HG03469 (cell line): Measurements from ENCODE around the gene TNN.

ENCODE experiments used
- ATAC-seq: cut with Tn5 transposase; IDR thresholded peaks from one replicate; pipeline ENCODE4 v1.9.1; 2021; ENCODE audit warnings: mild to moderate bottlenecking, moderate library complexity, moderate number of reproducible peaks; ENCODE audit not compliant: unreplicated experiment

Gene TNN

DNA sequence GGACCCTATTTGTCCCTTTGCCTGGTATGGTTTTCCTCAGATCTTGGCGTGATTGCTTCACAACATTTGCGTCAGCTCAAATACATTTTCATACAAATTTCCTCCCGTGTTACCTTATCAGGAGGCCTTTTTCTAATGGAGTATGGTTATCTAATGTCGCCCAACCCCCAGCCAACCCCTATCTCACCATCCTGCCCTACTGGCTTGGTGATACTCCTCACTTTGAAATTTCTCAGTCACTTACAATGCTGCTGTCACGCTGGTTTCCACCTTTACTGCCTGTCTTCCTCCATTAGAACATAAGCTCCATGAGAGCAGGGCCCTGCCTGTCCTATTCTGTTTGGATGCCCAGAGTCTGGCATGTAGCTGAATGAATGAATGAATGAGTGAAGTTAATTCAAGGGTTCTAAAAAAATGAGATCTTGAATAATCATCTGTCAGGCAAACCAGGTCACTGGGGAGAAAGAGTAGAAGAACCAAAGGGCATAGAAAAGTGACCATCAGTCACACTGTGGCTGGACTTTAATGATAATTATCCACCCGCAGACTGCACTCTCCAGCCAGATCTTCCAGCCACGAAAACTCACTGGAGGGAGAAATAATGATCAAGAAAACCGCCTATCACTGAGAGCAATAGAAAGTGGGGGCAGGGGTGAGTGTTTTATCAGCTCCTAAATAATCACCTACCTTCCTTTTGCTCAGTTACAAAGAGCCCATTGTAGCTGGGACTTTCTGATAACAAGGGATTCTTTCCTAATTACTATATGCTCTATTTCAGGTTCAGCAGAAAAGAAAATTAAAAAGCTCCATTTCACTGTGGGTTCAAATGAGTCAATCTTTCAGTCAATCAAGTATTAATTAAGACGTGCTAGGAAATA lies 103.6 kb downstream of the TNN start:
- no peak for ATAC-seq

- ATAC-seq = no peak
Measured at GRCh38 chr1:175172503-175172902, 104.9 kb downstream of the TNN start.

GRCh38 chr1:175173531-175173930 lies 105.9 kb downstream of the TNN start:
- ATAC-seq = no peak

DNA sequence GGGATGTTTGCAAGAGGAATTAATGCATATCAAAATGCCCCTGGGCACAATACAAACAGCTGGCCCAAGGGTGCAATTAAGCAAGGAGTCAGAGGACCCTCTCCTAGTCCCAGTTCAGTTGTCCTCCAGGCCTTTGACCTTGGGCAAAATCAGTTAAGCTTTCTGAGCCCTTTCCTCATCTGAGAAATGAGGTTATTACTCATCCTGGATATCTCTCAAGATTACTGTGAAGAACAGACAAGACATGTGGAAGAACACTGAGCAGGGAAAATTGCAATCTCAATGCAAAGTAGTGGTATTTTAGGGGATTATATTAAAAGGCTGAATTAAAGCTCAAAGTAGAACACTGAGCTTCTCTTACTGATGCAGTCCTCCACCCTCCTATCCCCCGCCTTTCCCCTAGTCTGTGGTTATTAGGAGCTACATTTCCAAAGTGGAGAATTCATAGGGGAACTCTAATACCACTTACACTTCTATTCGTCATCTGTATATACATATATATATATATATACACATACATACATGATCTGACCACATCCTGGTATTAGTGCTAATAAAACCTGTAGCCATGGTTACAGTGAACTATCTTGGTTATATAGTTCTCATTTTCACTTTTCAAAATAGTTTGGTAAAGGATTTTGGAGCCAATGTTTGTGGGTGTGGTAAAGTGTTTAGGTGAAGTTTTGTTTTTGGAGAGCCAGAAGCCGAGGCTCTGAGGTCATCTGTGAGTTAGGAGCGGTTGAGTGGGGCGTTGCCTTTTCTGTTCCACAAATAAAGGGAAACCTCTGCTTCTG lies 106.9 kb downstream of the TNN start:
- peak; percentile 75 for ATAC-seq

GRCh38 chr1:175176246-175176645 lies 108.6 kb downstream of the TNN start:
- no peak for ATAC-seq

DNA sequence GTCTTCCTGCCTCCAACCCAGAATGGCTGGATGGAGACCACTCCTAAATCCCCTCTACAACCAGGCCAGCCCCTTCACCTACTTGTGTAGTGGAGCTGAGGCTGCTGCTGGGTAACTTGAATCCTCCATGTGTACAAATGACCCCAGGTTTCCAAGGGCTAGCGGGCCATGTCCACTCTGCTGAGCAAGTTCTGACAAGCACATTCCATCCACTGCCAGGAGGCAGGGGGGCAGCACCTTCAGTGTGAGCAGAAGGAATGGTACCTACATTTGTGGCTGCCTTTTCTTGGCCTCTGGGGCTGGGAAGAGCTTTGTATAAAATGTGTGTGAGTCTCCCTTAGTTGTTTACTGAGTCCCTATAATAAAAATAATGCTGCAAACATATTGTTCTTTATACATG lies 110.4 kb downstream of the TNN start:
- ATAC-seq = no peak

GRCh38 chr1:175178456-175178855 lies 110.8 kb downstream of the TNN start:
- no peak for ATAC-seq

GRCh38 chr1:175179837-175180590 lies 112.4 kb downstream of the TNN start:
- no peak for ATAC-seq

- no peak for ATAC-seq
Measured at GRCh38 chr1:175182201-175182746, 114.6 kb downstream of the TNN start.

DNA sequence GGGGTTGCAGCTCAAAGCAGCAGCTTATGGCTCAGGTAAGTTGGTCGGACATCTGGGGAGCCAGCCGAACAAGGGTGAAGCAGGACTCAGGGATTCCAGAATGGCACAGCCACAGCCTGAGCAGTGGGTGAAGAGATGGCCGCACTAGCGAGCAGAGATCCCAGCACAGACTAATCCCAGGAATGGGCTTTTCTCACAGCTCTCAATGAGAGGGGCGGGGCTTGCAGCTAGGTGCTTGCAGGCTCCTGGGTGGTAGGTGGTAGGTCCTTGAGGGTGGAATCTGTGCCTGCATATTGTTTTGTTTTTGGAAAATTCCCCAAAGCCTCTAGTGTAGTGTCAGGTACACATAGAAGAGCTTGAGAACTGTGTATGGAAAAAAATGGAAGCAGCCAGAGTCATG lies 116.0 kb downstream of the TNN start:
- ATAC-seq = no peak

DNA sequence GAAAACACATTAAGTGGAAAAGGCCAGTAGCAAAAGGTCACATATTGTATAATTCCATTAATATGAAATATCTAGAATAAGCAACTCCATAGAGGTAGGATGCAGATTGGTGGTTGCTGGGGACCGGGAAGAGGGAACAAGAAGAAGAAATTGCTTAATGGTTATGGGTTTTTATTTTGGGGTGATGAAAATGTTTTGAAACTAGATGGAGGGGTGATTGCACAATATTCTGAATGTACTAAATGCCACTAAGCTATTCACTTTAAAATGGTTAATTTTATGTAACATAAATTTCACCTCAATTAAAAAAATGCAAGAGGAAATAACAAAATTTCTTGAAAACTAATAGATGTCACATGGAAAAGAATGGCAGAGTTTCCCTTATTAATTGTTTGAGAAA lies 118.3 kb downstream of the TNN start:
- ATAC-seq = no peak

DNA sequence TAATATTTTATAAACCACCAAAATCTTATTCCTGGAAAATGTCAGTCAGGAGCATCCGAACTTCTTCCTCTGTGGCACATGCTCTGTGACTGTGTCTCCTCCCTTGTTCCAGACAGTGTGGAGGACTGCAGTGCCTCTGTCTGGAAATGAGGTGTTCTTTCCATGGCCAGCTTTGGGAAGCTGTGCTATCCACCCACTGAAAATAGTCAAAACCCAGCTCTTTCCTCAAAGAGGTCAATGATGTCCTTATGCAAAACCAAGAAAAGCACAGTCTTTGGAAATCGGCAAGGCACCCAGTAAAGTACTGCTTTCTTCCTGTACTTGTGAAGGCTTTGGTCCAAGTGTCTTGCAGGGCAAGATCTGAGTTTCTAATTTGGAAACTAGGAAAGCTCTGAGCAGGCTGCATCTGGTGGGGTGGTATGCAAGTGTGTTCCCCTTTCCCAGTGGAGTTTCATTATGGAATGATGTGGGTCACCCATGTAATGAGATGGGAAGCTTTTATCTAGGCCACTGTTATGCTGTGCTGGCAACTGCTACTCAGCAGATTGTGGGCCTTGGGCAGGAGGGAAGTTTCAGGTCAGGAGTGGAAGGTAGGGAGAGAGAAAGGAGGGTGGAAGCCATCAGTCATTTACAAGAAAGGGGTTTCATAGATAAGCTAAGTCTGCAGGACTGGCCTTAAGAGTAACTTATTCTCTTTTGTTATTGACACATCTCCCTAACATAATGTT lies 119.0 kb downstream of the TNN start:
- ATAC-seq = no peak

DNA sequence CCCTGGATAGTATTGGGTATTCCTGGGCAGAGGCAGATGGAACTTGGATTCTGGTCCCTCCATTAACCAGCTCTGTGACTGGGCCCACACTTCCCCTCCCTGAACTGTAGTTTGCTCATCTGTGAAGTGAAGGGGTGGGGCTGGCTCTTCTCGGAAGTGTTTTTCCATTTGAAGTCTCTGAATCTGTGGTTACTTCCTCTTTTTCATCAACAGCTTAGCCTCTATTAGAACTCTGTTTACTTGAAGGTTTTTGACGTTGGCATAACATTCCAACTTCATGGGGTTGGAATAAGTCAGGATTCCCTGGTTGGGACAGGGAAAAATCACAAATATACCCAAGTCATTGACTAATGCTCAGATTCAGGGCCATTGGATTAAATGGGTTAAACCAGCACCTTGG lies 121.3 kb downstream of the TNN start:
- ATAC-seq = peak; percentile 51

DNA sequence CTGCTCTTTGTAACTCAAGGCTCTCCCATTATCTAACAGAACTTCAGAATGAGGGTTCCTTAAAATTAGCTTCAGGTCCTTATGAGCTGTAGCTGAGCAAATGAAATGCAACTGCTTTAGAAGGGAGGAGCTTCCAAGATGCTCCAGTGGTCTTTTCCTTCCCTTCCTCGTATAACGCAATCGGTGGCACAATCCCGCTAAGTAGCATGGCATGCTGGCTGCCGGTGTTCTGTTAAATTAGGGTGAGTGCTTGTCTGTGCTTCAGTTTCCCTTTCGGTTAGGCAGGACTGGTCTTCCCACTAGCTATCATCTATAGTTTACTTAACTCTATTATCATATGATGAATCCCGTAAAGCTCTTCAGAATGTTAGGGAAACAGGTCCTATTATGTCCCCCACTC lies 124.0 kb downstream of the TNN start:
- ATAC-seq = no peak

- ATAC-seq = no peak
Measured at GRCh38 chr1:175192111-175192629, 124.5 kb downstream of the TNN start.

DNA sequence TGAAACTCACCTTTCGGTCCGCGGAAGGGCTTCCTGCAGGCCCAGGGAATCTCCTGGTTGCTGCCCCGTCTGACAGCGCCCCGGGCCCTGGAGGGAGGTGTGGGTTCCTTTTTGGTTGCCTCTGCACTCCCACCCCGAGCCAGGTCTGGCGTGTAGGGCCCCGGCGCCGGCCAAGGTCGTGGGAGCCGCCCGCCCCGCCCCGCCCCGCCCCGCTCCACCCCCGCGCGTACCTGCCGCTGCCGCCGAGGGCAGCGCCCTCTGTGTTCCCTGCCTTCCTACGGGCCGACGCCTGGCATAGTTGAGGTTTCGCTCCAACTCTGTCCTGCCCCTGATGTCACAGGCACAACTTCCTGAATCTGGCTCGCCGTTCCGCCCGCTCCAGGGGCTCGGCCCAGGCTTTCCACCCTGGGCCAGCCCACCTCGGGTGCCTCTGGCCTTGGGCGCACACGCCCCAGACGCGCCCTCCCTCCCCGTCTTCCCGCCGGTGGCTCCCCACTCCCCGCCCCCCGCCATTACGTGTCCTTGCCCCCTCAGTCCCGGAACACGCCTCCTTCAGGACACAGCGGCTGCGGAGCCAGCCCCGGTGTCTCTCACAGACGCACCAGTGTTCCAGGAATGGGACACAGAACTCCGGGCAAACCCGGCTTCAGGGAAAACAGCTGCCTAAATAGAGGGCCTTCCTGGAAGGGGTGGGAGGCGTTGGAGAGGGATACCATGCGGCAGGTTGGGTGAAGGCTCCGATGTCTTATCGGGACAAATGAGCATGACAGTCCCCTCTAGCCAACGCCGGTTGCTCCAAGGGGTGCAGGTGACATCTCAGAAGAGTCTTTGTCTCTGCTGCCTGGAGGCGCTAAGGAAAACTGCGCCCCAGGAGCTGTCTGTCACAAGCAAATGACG lies 125.2 kb downstream of the TNN start, which contains the start of gene KIAA0040:
KIAA0040 (minus strand) TSS at position 147 of the 897 bp plus-strand sequence. CDS start 31,763 bp downstream, outside the sequence.
- no peak for ATAC-seq

DNA sequence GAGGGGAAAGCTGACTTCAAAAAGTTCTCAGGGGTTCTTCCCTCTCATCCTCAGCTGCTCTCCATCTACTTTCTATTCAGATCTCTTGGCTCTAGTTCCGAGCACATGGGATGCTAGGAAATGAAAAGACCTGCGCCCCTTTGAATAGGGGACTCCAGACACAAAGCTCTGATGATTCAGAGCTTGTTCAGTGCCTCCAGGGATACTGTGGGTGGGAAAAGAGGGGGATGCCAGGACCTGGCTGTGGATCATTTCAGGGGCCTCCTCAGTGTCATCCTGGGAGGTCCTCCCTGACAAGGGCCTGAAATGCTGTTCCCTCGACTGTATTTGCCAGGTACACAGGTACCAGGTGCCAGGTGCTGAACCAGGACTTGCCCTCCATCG lies 125.9 kb downstream of the TNN start:
- no peak for ATAC-seq

DNA sequence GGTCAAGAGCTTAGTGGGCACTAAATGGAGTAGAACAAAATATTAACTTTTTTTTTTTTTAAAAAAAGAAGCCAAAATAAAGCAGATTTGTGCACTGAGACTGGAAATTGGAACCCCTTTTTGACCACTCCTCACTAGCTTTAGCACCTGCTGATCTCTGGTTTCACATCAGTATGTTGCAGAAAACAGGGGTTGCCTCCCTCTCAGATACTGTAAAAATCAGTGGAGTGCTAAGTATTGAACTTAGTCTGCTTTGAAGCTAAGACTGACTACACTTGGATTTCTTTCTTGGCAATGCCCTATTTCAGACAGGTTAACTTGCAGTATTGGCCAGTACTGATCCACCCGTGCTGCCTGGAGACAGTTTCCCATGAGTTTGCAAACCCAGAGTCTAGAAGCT lies 127.6 kb downstream of the TNN start:
- ATAC-seq = no peak

GRCh38 chr1:175195798-175196197 lies 128.2 kb downstream of the TNN start:
- ATAC-seq = no peak
